Measurements from ENCODE around the gene CSNK1G3.

DNA sequence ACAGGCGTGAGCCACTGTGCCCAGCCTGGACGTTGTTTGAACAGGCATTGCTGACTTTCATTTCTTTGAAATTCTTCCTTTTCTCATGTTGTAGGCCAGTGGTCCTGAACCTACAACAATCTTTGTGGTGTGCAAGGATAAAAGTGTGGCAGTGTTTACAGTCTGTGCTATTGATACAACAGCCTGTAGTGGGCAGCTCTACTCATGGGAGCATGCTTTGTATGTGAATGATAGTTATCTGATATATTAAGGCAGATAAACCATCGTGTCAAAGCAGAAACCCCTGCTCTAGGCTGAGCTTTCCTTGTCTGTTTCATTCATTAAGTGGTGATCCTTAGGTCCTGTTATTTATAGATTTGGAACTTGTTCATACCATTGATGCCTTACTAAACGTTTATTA, 42.6 kb downstream of the CSNK1G3 start:
- TF ChIP-seq, protein P1, sequence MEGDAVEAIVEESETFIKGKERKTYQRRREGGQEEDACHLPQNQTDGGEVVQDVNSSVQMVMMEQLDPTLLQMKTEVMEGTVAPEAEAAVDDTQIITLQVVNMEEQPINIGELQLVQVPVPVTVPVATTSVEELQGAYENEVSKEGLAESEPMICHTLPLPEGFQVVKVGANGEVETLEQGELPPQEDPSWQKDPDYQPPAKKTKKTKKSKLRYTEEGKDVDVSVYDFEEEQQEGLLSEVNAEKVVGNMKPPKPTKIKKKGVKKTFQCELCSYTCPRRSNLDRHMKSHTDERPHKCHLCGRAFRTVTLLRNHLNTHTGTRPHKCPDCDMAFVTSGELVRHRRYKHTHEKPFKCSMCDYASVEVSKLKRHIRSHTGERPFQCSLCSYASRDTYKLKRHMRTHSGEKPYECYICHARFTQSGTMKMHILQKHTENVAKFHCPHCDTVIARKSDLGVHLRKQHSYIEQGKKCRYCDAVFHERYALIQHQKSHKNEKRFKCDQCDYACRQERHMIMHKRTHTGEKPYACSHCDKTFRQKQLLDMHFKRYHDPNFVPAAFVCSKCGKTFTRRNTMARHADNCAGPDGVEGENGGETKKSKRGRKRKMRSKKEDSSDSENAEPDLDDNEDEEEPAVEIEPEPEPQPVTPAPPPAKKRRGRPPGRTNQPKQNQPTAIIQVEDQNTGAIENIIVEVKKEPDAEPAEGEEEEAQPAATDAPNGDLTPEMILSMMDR (IDR thresholded peaks at IDR 0.05) = no peak
- TF ChIP-seq POLR2A (IDR thresholded peaks at IDR 0.05) = no peak
- no peak for TF ChIP-seq POLR2AphosphoS5 (IDR thresholded peaks at IDR 0.05)
- TF ChIP-seq EP300 (IDR thresholded peaks at IDR 0.05) = no peak
